GM12878 (cell line): ENCODE data around the gene ITGA1. TPM values are rescaled to one million over a fixed set of nuclear protein-coding genes. Genes with fewer than 3 reads are reported as not detected.
A peak's percentile ranks its signal among the peaks of the same experiment; 100 is the strongest.

Experiments used
- ATAC-seq: fragments of 200-7000 bp; cut with Tn5 transposase; 3 replicates; pipeline ENCODE4 v1.9.1; 2020; ENCODE audit warnings: mild to moderate bottlenecking, moderate library complexity
- BruUV-seq: library from RNA; stranded (reverse); fragments of 400-500 nt; replicated peaks from 2 replicates; lab custom pipeline; 2021; lab: Mats Ljungman, UMichigan
- CTCF ChIA-PET: fragments of 300-600 bp; sonication (Branson Sonifier 250); formaldehyde crosslinking; extraction: SDS; loops from one replicate; lab custom pipeline; 2021; ENCODE audit warnings: inconsistent platforms; lab: Yijun Ruan, JAX
- POLR2A ChIA-PET: fragments of 350-600 bp; formaldehyde crosslinking; extraction: SDS; loops from one replicate; lab custom pipeline; 2021; ENCODE audit warnings: inconsistent platforms; lab: Charles Lee
- RAD21 ChIA-PET: fragments of 300-600 bp; sonication (Branson Sonifier 250); formaldehyde crosslinking; loops from one replicate; lab custom pipeline; 2023; ENCODE audit warnings: antibody characterized with exemption; ENCODE audit not compliant: unreplicated experiment; lab: Charles Lee
- SMC1A ChIA-PET: fragments of 300-600 bp; sonication (Branson Sonifier 250); formaldehyde crosslinking; loops from one replicate; lab custom pipeline; 2023; ENCODE audit not compliant: unreplicated experiment, uncharacterized antibody; lab: Charles Lee
- DNase-seq: peaks from one replicate; pipeline ENCODE4 v3.0.0-alpha.2; 2011; ENCODE audit warnings: low read depth, low spot score
- FAIRE-seq: peaks from 3 replicates; lab custom pipeline; 2011; peaks lifted over from hg19 to GRCh38; lab: Jason Lieb, UNC
- H2AFZ ChIP-seq: 2 replicates; pipeline ENCODE4 v1.6.0; 2011; ENCODE audit warnings: low read depth, low read length, control low read depth; ENCODE audit not compliant: control insufficient read depth
- H3K27ac ChIP-seq: 2 replicates; pipeline ENCODE4 v1.5.1; 2011; ENCODE audit warnings: control low read depth; ENCODE audit not compliant: control insufficient read depth, insufficient read depth
- H3K27me3 ChIP-seq, 2 experiments: replicated peaks in 1 of 2; 2 replicates each; pipeline versions ENCODE4 v1.6.0 to v1.6.1; 2011; ENCODE audit warnings: low read length in 1 of 2; ENCODE audit not compliant: control insufficient read depth in 2 of 2, insufficient read depth in 2 of 2
- H3K36me3 ChIP-seq, 2 experiments: 2 replicates each; pipeline ENCODE4 v1.5.1; 2011; ENCODE audit warnings: low read length in 1 of 2; ENCODE audit not compliant: control insufficient read depth in 2 of 2, insufficient read depth in 2 of 2
- H3K4me1 ChIP-seq: 2 replicates; pipeline ENCODE4 v1.6.1; 2011; ENCODE audit warnings: mild to moderate bottlenecking, low read length, moderate library complexity, mixed read lengths; ENCODE audit not compliant: control insufficient read depth, insufficient read depth
- H3K4me2 ChIP-seq: 2 replicates; pipeline ENCODE4 v1.6.0; 2011; ENCODE audit warnings: control low read depth; ENCODE audit not compliant: control insufficient read depth, insufficient read depth
- H3K4me3 ChIP-seq: fragments of 200-600 bp; sonication (generic); 2 replicates; pipeline ENCODE4 v1.5.1; 2016
- H3K79me2 ChIP-seq: 2 replicates; pipeline ENCODE4 v1.6.0; 2011; ENCODE audit warnings: low read length; ENCODE audit not compliant: control insufficient read depth, insufficient read depth
- H3K9ac ChIP-seq: 2 replicates; pipeline ENCODE4 v1.8.0; 2011; ENCODE audit warnings: low read length, control low read depth, mixed read lengths; ENCODE audit not compliant: control insufficient read depth, insufficient read depth
- H3K9me3 ChIP-seq: replicated peaks from 3 replicates; pipeline ENCODE4 v1.5.1; 2011; ENCODE audit warnings: mild to moderate bottlenecking, low read length; ENCODE audit not compliant: control insufficient read depth, insufficient read depth
- H4K20me1 ChIP-seq: 2 replicates; pipeline ENCODE4 v1.6.0; 2011; ENCODE audit not compliant: control insufficient read depth, insufficient read depth
- ATF3 ChIP-seq: IDR thresholded peaks from 2 replicates; pipeline ENCODE4 v1.6.1; 2011; ENCODE audit warnings: low read depth, mild to moderate bottlenecking, low read length, moderate library complexity, borderline replicate concordance; ENCODE audit errors: extremely low read depth
- BMI1 ChIP-seq: fragments of 450-650 bp; IDR thresholded peaks from 2 replicates; pipeline ENCODE4 v1.6.1; 2016; ENCODE audit warnings: mild to moderate bottlenecking, moderate library complexity, borderline replicate concordance
- HCFC1 ChIP-seq: fragments of 150-350 bp; IDR thresholded peaks from 2 replicates; pipeline ENCODE4 v1.6.1; 2014; ENCODE audit warnings: low read length
- IKZF1 ChIP-seq: fragments of 450-650 bp; conservative IDR thresholded peaks from 2 replicates; pipeline ENCODE4 v1.6.1; 2017; ENCODE audit warnings: antibody characterized with exemption, mild to moderate bottlenecking
- MTA3 ChIP-seq: IDR thresholded peaks from 2 replicates; pipeline ENCODE4 v1.6.1; 2012; ENCODE audit warnings: low read length, inconsistent platforms, borderline replicate concordance
- NR2C2 ChIP-seq: IDR thresholded peaks from 2 replicates; pipeline ENCODE4 v1.6.1; 2011; ENCODE audit warnings: borderline replicate concordance, low read depth; ENCODE audit not compliant: control insufficient read depth, insufficient read length
- PAX8 ChIP-seq: fragments of 450-650 bp; IDR thresholded peaks from 2 replicates; pipeline ENCODE4 v1.6.1; 2017; ENCODE audit warnings: mild to moderate bottlenecking, moderate library complexity
- RAD21 ChIP-seq: IDR thresholded peaks from 2 replicates; pipeline ENCODE4 v1.6.1; 2011; ENCODE audit warnings: mild to moderate bottlenecking, low read depth, low read length, moderate library complexity; ENCODE audit not compliant: insufficient read depth
- SMC3 ChIP-seq: IDR thresholded peaks from 2 replicates; pipeline ENCODE4 v1.6.1; 2011; ENCODE audit warnings: low read length, improper control_type of control experiment, borderline replicate concordance
- USF2 ChIP-seq: IDR thresholded peaks from 2 replicates; pipeline ENCODE4 v1.6.1; 2011; ENCODE audit warnings: low read depth, low read length, improper control_type of control experiment, borderline replicate concordance
- YY1 ChIP-seq: IDR thresholded peaks from 2 replicates; pipeline ENCODE4 v1.6.1; 2011; ENCODE audit warnings: low read depth, mild to moderate bottlenecking, low read length
- ZNF274 ChIP-seq: IDR thresholded peaks from one replicate; pipeline ENCODE4 v1.8.0; 2011; ENCODE audit not compliant: insufficient read length, insufficient read depth
- ZSCAN29 ChIP-seq: fragments of 450-650 bp; IDR thresholded peaks from 2 replicates; pipeline ENCODE4 v1.6.1; 2017; ENCODE audit warnings: mild to moderate bottlenecking, moderate library complexity
- WGBS: methylation state at CpG from one replicate; pipeline ENCODE4 v1.1.6; 2016; ENCODE audit warnings: low lambda C conversion rate; ENCODE audit not compliant: insufficient replicate concordance, insufficient coverage; ENCODE audit errors: missing lambda C conversion rate; 5-methylcytosine and 5-hydroxymethylcytosine counted together
- in situ Hi-C: fragments of 300-500 bp; cut with MboI; formaldehyde crosslinking; loops from 9 replicates; pipeline ENCODE4 v1.14.3; 2018; ENCODE audit warnings: mixed read lengths
- intact Hi-C: fragments of 100-400 bp; cut with micrococcal nuclease; formaldehyde crosslinking; loops from one replicate; pipeline ENCODE4 v1.14.2; 2022; ENCODE audit not compliant: unreplicated experiment
- polyA plus RNA-seq, 11 experiments: library from polyadenylated mRNA; depleted of rRNA in 4 of 11; unstranded in 6 of 11; stranded (reverse) in 5 of 11; fragments of >200 nt; fragmentation: Nextera tagmentation in 4 of 11; fragmentation: Illumina TruSeq in 1 of 11; extraction: Ambion mirVana in 4 of 11; extraction: Trizol in 1 of 11; gene quantifications; 1 replicate in 1 of 11; 2 replicates in 10 of 11; pipeline versions ENCODE4 v1.2.1 to v1.2.3, GENCODE V29; 2011 to 2016; ENCODE audit warnings: inconsistent platforms in 2 of 11, missing spikeins in 2 of 11, low read depth in 1 of 11
- total RNA-seq, 4 experiments: library from RNA; depleted of rRNA in 3 of 4; stranded (reverse); fragments of >200 nt in 3 of 4; fragmentation: Illumina TruSeq in 1 of 4; extraction: Trizol in 1 of 4; gene quantifications; 2 replicates each; pipeline versions ENCODE4 v1.2.1 to v1.2.3, GENCODE V29; 2013 to 2021
- TF ChIP-seq, protein P1 (sequence below), 3 experiments: IDR thresholded peaks in 2 of 3; conservative IDR thresholded peaks in 1 of 3; 2 replicates each; pipeline ENCODE4 v1.5.1; 2011; ENCODE audit warnings: low read depth in 3 of 3, low read length in 3 of 3, mild to moderate bottlenecking in 3 of 3, control low read depth in 2 of 3, moderate library complexity in 2 of 3, inconsistent platforms in 1 of 3, mixed read lengths in 1 of 3; ENCODE audit not compliant: control insufficient read depth in 2 of 3, insufficient read depth in 1 of 3; ENCODE audit errors: extremely low read depth in 1 of 3

Gene ITGA1
- total and polyA plus RNA-seq, 10 of the 15 experiments (the other 5 are each of a cell fraction or from before 2014, with no cell fraction given) = 0.02 to 0.56 (median 0.19) TPM

DNA sequence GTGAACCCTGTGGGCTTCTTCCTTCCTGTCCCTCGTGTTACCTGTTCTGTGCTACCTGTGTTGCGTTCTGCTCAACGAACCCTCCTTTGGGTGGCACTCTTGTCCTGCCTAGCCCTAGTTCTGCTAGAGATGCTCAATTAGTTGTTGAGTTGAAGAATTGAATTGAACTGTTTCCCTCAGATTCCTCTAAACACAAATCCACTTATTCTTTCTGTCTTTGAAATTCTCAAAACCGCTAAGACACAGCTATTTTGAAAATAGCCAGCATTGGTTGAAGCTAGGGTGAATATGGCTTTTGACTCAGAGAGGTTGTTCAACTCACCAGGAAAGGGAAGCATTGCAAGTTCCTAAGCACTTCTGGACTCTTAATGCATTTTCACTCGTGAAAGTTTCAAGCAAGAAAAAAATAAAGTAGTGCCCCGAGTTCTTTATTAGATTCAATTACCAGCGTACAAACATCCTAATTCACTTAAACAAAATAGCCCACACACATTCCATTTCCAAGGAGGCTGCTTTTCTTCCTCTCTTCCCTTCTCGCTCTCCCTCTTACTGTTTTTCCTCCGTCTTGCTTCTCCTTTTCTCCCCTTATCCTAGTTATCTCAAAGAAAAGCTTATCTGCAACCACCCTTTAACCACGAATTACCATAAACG, 642 bp upstream of the ITGA1 start:
- no peak for TF ChIP-seq NR2C2
- TF ChIP-seq SMC3 = peak; percentile 28; the same call in 1 of the 2 replicates
- no peak for TF ChIP-seq HCFC1
- peak; percentile 71 for TF ChIP-seq RAD21
- TF ChIP-seq IKZF1 = no peak
- TF ChIP-seq ZNF274 = no peak
- TF ChIP-seq MTA3 = no peak
- TF ChIP-seq ATF3 = no peak
- 0 out of 2 replicates have a peak, but pooled peaks have one; percentile 8 for TF ChIP-seq BMI1
- no peak for TF ChIP-seq PAX8
- TF ChIP-seq, protein P1, sequence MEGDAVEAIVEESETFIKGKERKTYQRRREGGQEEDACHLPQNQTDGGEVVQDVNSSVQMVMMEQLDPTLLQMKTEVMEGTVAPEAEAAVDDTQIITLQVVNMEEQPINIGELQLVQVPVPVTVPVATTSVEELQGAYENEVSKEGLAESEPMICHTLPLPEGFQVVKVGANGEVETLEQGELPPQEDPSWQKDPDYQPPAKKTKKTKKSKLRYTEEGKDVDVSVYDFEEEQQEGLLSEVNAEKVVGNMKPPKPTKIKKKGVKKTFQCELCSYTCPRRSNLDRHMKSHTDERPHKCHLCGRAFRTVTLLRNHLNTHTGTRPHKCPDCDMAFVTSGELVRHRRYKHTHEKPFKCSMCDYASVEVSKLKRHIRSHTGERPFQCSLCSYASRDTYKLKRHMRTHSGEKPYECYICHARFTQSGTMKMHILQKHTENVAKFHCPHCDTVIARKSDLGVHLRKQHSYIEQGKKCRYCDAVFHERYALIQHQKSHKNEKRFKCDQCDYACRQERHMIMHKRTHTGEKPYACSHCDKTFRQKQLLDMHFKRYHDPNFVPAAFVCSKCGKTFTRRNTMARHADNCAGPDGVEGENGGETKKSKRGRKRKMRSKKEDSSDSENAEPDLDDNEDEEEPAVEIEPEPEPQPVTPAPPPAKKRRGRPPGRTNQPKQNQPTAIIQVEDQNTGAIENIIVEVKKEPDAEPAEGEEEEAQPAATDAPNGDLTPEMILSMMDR (IDR thresholded peaks at IDR 0.05 in 2 of 3, conservative IDR thresholded peaks at IDR 0.05 in 1 of 3; ENCODE audit: control insufficient read depth in 2 of 3, extremely low read depth in 1 of 3, insufficient read depth in 1 of 3, low read depth in 3 of 3, low read length in 3 of 3) = peak; percentile 36 to 54 (median 54); a peak in 5 of 6 replicates
- TF ChIP-seq USF2 = no peak
- no peak for TF ChIP-seq YY1
- no peak for TF ChIP-seq ZSCAN29
- TF ChIP-seq, all 136 proteins: peak for 4
- Histone ChIP-seq H3K9ac (no peak overlapping the region; the same call in 1 of the 2 replicates), H3K36me3 (no peaks in the 10 kb centered on the region), H3K4me1 (no peaks in the 10 kb centered on the region; the same call in 1 of the 2 replicates), H3K4me2 (peak overlapping the region; percentile 96), H2AFZ (no peak overlapping the region), H3K27me3 (peaks cover 7 to 11% of the 10 kb centered on the region in 2 experiments; a peak in 3 of 4 replicates), H3K79me2 (no peaks in the 10 kb centered on the region), H3K4me3 (peak overlapping the region; percentile 76), H3K9me3 (no peaks in the 10 kb centered on the region), H4K20me1 (no peaks in the 10 kb centered on the region), H3K27ac (no peak overlapping the region)
- 0% methylated on average over 11 of the region's 11 CpGs for WGBS
- RAD21 ChIA-PET = interaction anchor here (1.0 kb wide), 1 partner anchor 12 kb away, joined by 6 read pairs; no protein-coding TSS in a partner anchor
- in situ Hi-C loops (no loop called here), intact Hi-C loops (loop anchor here (1.0 to 5.0 kb wide), 2 partner anchors 128 to 310 kb away; no protein-coding TSS in a partner anchor)
- no TSS peak for BruUV-seq
- CTCF ChIA-PET = interaction anchor here (0.6 to 1.6 kb wide), 6 partner anchors 9 to 857 kb away, joined by 3 to 8 read pairs (median 4); no protein-coding TSS in a partner anchor
- peak; percentile 66 for ATAC-seq
- SMC1A ChIA-PET = interaction anchor here (1.1 to 3.5 kb wide), 4 partner anchors 11 to 128 kb away, joined by 3 to 9 read pairs (median 6); no protein-coding TSS in a partner anchor
- DNase-seq = no peak
- POLR2A ChIA-PET = no interaction called here
- peak; percentile 59 for FAIRE-seq
